ENCODE results near the gene LECT2.

The LECT2 gene

GRCh38 chr5:135954899-135955298 lies at the start of gene LECT2:
Gene LECT2, minus strand, starts transcription at chr5:135954983. Its CDS starts 150 bp downstream, at chr5:135954833.
- in situ Hi-C loops (cut with MboI; ENCODE audit: low sequenced_read_pairs): no loop called here

- in situ Hi-C loops (cut with MboI; ENCODE audit: low sequenced_read_pairs): no loop called here
Measured at GRCh38 chr5:136004436-136004835, 49.7 kb upstream of the LECT2 start.

DNA sequence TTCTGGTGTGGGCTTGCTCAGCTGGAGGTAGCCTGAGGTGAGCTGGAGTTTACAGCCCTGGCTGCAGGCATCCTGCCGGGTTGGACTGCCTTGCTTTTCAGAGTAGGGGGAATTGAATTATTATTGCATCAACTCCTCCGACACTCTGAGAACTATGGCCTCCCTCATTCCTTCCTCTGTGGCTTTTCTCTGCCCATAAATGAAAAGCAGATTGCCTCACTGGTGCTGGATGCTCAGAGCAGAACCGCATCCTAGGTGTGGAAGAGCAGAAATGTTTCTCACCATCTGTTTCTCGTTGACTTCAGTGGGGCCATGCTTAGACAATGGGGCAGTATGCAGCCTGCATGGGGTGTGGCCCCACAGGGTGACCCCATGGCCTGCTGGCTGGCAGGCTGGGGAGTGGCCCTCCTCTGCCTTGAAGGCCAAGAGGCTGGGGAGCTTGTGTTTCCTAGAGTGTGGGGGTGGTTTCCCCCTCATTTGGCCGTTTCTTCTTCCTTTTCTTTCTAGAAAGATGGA lies 46.7 kb upstream of the LECT2 start:
- in situ Hi-C loops (cut with MboI; ENCODE audit: low sequenced_read_pairs): no loop called here

- in situ Hi-C loops (cut with MboI; ENCODE audit: low sequenced_read_pairs): no loop called here
Measured at GRCh38 chr5:136000932-136001331, 46.1 kb upstream of the LECT2 start.

DNA sequence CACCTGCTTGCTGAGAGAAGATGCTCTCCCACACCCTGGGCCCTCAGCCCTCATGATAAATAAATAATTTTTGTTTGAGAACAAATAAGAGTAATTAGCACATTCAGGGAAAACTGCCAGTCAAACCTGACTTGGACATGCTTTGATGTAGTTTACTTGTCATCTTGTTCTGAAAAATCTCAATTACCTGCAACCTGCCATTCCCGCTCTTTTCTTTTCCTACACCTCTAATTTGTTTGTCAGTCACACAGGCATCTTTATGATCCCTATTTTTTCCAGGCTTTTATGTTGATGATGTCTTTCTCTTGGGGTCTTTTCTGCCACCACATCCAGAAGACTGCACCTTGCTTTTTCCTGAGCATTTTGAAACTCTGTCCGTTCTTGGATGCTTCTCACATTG lies 45.4 kb upstream of the LECT2 start:
- in situ Hi-C loops (cut with MboI; ENCODE audit: low sequenced_read_pairs): no loop called here

GRCh38 chr5:135999406-136000139 lies 44.8 kb upstream of the LECT2 start:
- in situ Hi-C loops (cut with MboI; ENCODE audit: low sequenced_read_pairs): no loop called here

GRCh38 chr5:135998889-135999288 lies 44.1 kb upstream of the LECT2 start:
- in situ Hi-C loops (cut with MboI; ENCODE audit: low sequenced_read_pairs): no loop called here

- in situ Hi-C loops (cut with MboI; ENCODE audit: low sequenced_read_pairs): no loop called here
Measured at GRCh38 chr5:135997673-135998335, 43.0 kb upstream of the LECT2 start.

DNA sequence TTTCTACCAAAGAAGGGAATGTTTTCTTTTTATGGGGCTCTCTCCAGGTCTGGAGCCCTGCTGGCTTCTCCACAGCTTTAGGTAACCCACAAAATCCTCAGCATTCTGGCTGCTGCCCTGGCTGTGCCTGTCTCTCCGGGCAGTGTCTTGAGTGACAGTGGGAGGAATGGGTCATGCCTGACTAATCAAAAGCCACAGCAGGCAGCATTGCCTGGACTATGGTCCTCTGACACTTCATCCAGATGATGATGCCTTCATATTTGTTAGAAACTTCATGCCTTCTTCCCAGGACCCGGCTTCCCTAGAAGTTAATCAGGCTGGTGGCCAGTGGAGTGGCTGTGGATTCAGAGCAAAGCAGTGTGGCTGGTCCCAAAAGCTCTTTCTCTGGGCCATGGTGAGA lies 41.8 kb upstream of the LECT2 start:
- in situ Hi-C loops (cut with MboI; ENCODE audit: low sequenced_read_pairs): no loop called here

DNA sequence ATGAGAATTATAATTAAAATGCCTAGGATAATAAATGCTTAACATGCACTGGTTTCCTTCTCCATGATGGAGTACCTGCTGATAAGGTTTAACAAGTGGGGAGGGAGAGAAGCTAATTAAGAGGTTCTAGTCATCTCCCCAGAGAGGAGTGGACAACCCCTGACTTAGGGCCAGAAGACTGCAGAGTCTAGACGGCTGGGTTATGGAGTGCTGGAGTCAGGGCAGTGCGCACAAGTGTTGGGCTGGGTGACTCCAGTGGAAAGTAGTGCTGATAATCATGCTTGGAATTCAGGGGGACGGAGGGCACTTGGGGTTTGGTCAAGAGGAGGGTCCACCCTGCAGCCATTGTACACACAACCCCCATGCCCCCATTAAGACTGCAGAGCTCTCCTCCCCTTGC lies 41.2 kb upstream of the LECT2 start:
- in situ Hi-C loops (cut with MboI; ENCODE audit: low sequenced_read_pairs): no loop called here

DNA sequence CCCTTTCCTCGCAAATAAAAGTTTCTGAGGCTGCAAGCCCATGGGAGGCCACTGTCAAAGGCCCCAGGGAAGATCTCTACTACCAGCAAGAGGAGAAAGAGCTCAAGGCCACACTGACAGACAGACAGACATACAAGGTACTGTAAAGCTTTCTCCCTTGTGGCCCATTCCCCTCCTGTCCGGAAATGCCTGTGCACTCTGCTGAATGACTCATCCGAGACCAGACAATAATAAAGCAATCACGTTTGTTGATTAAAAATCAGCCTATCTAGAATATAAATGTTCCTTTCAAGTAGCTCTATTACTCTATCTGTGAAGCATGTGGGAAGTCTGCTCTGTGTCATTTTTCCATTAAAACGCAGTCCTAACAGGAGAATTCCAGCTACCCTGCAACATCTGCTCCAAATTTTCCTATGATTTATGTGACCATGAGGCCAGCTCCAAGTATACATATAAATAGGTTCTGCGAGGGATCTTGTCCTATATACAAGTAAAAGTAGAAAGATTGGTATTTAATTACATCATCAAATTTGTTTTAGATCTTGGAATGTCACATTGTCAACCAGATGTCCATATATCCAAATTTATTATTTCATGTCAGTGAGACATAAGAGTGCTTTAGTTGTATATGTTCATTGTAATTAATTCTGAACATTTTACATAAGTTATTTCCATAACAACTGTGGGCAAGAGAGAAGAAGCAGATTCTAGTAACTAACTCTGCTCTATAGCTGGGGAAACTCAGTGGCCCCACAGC lies 39.3 kb upstream of the LECT2 start:
- in situ Hi-C loops (cut with MboI; ENCODE audit: low sequenced_read_pairs): no loop called here

DNA sequence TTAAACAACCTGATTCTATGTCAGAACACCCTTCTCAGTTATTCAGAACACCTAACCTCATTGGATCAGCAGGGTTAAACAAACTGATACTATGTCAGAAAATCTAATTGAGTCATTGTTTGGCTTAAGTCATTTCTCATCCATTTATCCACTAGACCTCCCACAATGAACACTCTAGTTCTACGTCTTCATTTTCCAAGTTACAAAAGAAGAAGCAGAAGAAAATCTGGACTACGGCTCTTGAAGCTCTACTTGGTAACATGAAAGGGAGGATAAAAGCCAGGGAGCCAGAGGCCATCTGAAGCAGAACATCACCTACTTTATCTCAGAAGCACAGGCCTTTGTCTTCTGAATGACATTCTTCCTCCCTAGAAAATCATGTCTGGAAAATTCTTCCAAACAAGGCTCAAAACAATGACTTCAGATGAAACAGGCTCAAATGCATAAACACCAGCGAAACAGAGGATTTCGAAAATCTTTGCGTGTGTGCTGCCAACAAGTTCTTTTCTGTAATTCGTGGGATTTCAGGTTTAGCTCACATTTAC lies 38.6 kb upstream of the LECT2 start:
- in situ Hi-C loops (cut with MboI; ENCODE audit: low sequenced_read_pairs): no loop called here

- in situ Hi-C loops (cut with MboI; ENCODE audit: low sequenced_read_pairs): no loop called here
Measured at GRCh38 chr5:135991429-135991828, 36.6 kb upstream of the LECT2 start.

- in situ Hi-C loops (cut with MboI; ENCODE audit: low sequenced_read_pairs): no loop called here
Measured at GRCh38 chr5:135990528-135991255, 35.9 kb upstream of the LECT2 start.

- in situ Hi-C loops (cut with MboI; ENCODE audit: low sequenced_read_pairs): no loop called here
Measured at GRCh38 chr5:135989686-135990085, 34.9 kb upstream of the LECT2 start.

DNA sequence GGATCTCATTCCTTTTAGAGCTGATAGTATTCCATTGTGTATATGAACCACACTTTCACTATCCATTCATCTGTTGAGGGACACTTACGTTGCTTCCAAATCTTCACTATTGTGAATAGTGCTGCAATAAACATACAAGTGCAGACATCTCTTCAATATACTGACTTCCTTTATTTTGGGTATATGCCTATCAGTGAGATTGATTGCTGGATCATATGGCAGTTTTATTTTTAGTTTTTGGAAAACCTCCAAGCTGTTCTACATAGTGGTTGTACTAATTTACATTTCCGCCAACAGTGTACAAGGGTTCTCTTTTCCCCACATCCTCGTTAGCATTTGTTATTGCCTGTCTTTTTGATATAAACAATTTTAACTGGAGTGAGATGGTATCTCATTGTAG lies 33.8 kb upstream of the LECT2 start:
- in situ Hi-C loops (cut with MboI; ENCODE audit: low sequenced_read_pairs): no loop called here

DNA sequence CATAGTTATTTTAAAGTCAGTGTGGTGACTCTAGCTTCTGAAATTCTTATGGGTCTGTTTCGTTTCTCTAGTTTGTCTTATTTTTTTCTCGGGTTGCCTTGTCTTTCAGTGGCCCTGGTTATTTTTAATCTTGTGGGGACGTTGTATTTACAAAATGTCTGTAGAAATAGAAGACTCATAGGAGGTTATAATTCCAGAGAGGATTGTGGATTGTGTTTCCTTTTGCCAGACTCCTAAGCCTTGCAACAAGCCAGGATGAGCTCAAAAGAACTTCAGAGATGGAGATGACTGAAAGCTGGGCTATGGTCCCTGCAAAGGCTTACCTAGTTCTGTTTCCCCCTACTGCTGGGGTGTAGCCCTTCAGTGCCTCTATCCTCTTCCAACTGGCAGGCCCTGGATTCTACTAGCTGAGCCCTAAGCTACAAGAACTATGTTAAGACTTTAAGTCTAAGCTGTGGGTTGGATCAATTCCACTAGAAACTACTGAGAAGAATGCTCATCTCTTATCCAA lies 32.2 kb upstream of the LECT2 start:
- in situ Hi-C loops (cut with MboI; ENCODE audit: low sequenced_read_pairs): no loop called here

DNA sequence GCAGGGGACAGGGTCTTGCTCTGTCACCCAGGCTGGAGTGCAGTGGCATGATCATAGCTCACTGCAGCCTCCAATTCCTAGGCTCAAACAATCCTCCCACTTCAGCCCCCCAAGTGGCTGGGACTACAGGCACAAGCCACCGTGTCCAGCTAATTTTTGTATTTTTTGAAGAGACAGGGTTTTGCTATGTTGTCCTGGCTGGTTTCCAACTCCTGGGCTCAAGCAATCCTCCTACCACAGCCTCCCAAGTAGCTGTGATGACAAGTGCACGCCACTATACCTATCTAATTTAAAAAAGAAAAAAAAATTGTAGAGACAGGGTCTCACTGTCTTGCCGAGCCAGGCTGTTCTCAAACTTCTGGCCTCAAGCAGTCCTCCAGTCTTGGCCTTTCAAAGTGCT lies 31.6 kb upstream of the LECT2 start:
- in situ Hi-C loops (cut with MboI; ENCODE audit: low sequenced_read_pairs): no loop called here

GRCh38 chr5:135985951-135986350 lies 31.2 kb upstream of the LECT2 start:
- in situ Hi-C loops (cut with MboI; ENCODE audit: low sequenced_read_pairs): no loop called here

- in situ Hi-C loops (cut with MboI; ENCODE audit: low sequenced_read_pairs): no loop called here
Measured at GRCh38 chr5:135980620-135981019, 25.8 kb upstream of the LECT2 start.

DNA sequence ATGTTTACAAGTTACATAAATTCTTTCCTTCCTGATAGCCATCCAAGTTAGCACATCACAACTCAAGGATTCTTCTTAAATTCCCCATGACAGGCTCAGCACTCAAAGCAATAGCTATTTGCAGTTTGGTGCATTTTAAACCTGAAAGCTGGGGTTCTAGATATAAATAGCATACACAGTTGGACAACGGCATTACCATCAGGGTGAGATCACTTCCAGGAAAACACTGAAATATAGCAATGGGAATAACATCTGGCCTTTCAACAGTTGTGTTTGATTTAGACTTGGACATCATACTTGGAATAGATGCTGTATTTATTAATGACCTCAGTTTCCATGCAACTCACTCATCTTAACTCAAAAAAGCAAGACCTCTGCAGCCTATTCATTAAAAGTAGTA lies 24.7 kb upstream of the LECT2 start:
- in situ Hi-C loops (cut with MboI; ENCODE audit: low sequenced_read_pairs): no loop called here

All from HL-60/S4 (cell line).